MM.1S (cell line): ENCODE data around the gene DACH1.

ENCODE experiments used
- DNase-seq: peaks from one replicate; pipeline ENCODE4 v3.0.0-alpha.2; 2015
- H2AFZ ChIP-seq: fragments of 300-600 bp; sonication (generic); 2 replicates; pipeline ENCODE4 v1.6.0; 2016; ENCODE audit warnings: antibody characterized with exemption, low read length
- H3F3A ChIP-seq: fragments of 300-600 bp; sonication (generic); 2 replicates; pipeline ENCODE4 v1.6.1; 2016; ENCODE audit warnings: mild to moderate bottlenecking, antibody characterized with exemption, low read length, moderate library complexity, mixed read lengths; ENCODE audit not compliant: insufficient read depth
- H3K27ac ChIP-seq: fragments of 300-600 bp; sonication (generic); 2 replicates; pipeline ENCODE4 v1.5.1; 2016; ENCODE audit warnings: mild to moderate bottlenecking, low read length
- H3K27me3 ChIP-seq: fragments of 300-600 bp; sonication (generic); replicated peaks from 2 replicates; pipeline ENCODE4 v1.6.0; 2016; ENCODE audit warnings: low read length; ENCODE audit not compliant: insufficient read depth
- H3K36me3 ChIP-seq: fragments of 300-600 bp; sonication (generic); replicated peaks from 2 replicates; pipeline ENCODE4 v1.6.1; 2016; ENCODE audit warnings: mild to moderate bottlenecking, low read length, mixed read lengths; ENCODE audit not compliant: insufficient read depth
- H3K4me1 ChIP-seq: fragments of 300-600 bp; sonication (generic); 2 replicates; pipeline ENCODE4 v1.6.1; 2016; ENCODE audit warnings: low read length, mixed read lengths
- H3K4me2 ChIP-seq: fragments of 300-600 bp; sonication (generic); 2 replicates; pipeline ENCODE4 v1.6.0; 2016; ENCODE audit warnings: low read depth, low read length
- H3K4me3 ChIP-seq: fragments of 300-600 bp; sonication (generic); 2 replicates; pipeline ENCODE4 v1.5.1; 2016; ENCODE audit warnings: low read length, mixed read lengths
- H3K79me2 ChIP-seq: fragments of 300-600 bp; sonication (generic); 2 replicates; pipeline ENCODE4 v1.6.1; 2016; ENCODE audit warnings: mixed run types, low read length, mixed read lengths
- H3K9ac ChIP-seq: fragments of 300-600 bp; sonication (generic); 2 replicates; pipeline ENCODE4 v1.6.1; 2016; ENCODE audit warnings: low read length, mixed read lengths
- H3K9me2 ChIP-seq: fragments of 300-600 bp; sonication (generic); replicated peaks from 2 replicates; pipeline ENCODE4 v1.6.1; 2016; ENCODE audit warnings: mild to moderate bottlenecking, low read length, mixed read lengths; ENCODE audit not compliant: insufficient read depth
- H3K9me3 ChIP-seq: fragments of 300-600 bp; sonication (generic); replicated peaks from 2 replicates; pipeline ENCODE4 v1.6.1; 2016; ENCODE audit warnings: mild to moderate bottlenecking, low read length, mixed read lengths; ENCODE audit not compliant: insufficient read depth
- H4K20me1 ChIP-seq: fragments of 300-600 bp; sonication (generic); 2 replicates; pipeline ENCODE4 v1.6.1; 2016; ENCODE audit warnings: mild to moderate bottlenecking, low read length, moderate library complexity, mixed read lengths; ENCODE audit not compliant: insufficient read depth
- CTCF ChIP-seq: fragments of 300-600 bp; sonication (generic); IDR thresholded peaks from 2 replicates; pipeline ENCODE4 v1.5.1; 2016; ENCODE audit warnings: antibody characterized with exemption, low read length, mixed read lengths
- EZH2 ChIP-seq: fragments of 300-600 bp; sonication (generic); optimal IDR thresholded peaks from 2 replicates; pipeline ENCODE3; 2017; ENCODE audit warnings: low read depth, mild to moderate bottlenecking, antibody characterized with exemption, low read length, mixed read lengths
- EZH2phosphoT487 ChIP-seq: fragments of 300-600 bp; sonication (generic); IDR thresholded peaks from 2 replicates; pipeline ENCODE4 v1.6.1; 2018; ENCODE audit warnings: antibody characterized with exemption, low read length

The DACH1 gene

GRCh38 chr13:71593566-71593965, 273.4 kb downstream of the DACH1 start:
- Histone ChIP-seq H3K9me3 (no peaks in the 10 kb centered on the region), H3K36me3 (no peaks in the 10 kb centered on the region), H3K27me3 (no peaks in the 10 kb centered on the region), H2AFZ (no peak overlapping the region), H3K9ac (no peak overlapping the region), H3K27ac (no peak overlapping the region), H3K9me2 (no peaks in the 10 kb centered on the region), H3F3A (no peaks in the 10 kb centered on the region), H3K4me3 (no peak overlapping the region), H3K4me1 (no peaks in the 10 kb centered on the region), H3K4me2 (no peak overlapping the region), H4K20me1 (no peaks in the 10 kb centered on the region), H3K79me2 (no peaks in the 10 kb centered on the region)
- no peak for DNase-seq
- no peak for TF ChIP-seq EZH2

- Histone ChIP-seq H3K4me1 (no peaks in the 10 kb centered on the region), H3K4me2 (no peak overlapping the region), H3K4me3 (no peak overlapping the region), H2AFZ (no peak overlapping the region), H3K27me3 (no peaks in the 10 kb centered on the region), H3K9me2 (no peaks in the 10 kb centered on the region), H3F3A (no peaks in the 10 kb centered on the region), H3K27ac (no peak overlapping the region), H3K9me3 (no peaks in the 10 kb centered on the region), H3K9ac (no peak overlapping the region), H4K20me1 (no peaks in the 10 kb centered on the region), H3K36me3 (no peaks in the 10 kb centered on the region), H3K79me2 (no peaks in the 10 kb centered on the region)
- TF ChIP-seq EZH2 (no peak), CTCF (no peak), EZH2phosphoT487 (no peak)
- DNase-seq = no peak
Measured at GRCh38 chr13:71591374-71591773, 275.6 kb downstream of the DACH1 start.

GRCh38 chr13:71590654-71591148, 276.3 kb downstream of the DACH1 start:
- no peaks in the 10 kb centered on the region for H3K9me2 ChIP-seq
- no peak overlapping the region for H3K9ac ChIP-seq
- no peak for TF ChIP-seq CTCF
- TF ChIP-seq EZH2phosphoT487 = no peak
- no peak for TF ChIP-seq EZH2
- H4K20me1 ChIP-seq = no peaks in the 10 kb centered on the region
- H3F3A ChIP-seq = no peaks in the 10 kb centered on the region
- no peak overlapping the region for H3K4me3 ChIP-seq
- no peaks in the 10 kb centered on the region for H3K27me3 ChIP-seq
- H3K4me2 ChIP-seq = no peak overlapping the region
- no peaks in the 10 kb centered on the region for H3K9me3 ChIP-seq
- no peaks in the 10 kb centered on the region for H3K79me2 ChIP-seq
- H3K27ac ChIP-seq = no peak overlapping the region
- H3K4me1 ChIP-seq = no peaks in the 10 kb centered on the region
- H2AFZ ChIP-seq = no peak overlapping the region
- H3K36me3 ChIP-seq = no peaks in the 10 kb centered on the region
- no peak for DNase-seq

GRCh38 chr13:71589032-71589431, 278.0 kb downstream of the DACH1 start:
- no peak overlapping the region for H3K27ac ChIP-seq
- no peaks in the 10 kb centered on the region for H3K9me2 ChIP-seq
- H3F3A ChIP-seq = no peaks in the 10 kb centered on the region
- no peaks in the 10 kb centered on the region for H3K9me3 ChIP-seq
- no peaks in the 10 kb centered on the region for H3K36me3 ChIP-seq
- H4K20me1 ChIP-seq = no peaks in the 10 kb centered on the region
- H2AFZ ChIP-seq = no peak overlapping the region
- H3K9ac ChIP-seq = no peak overlapping the region
- no peak overlapping the region for H3K4me2 ChIP-seq
- no peak for DNase-seq
- no peak for TF ChIP-seq EZH2phosphoT487
- no peak for TF ChIP-seq EZH2
- TF ChIP-seq CTCF = no peak
- no peaks in the 10 kb centered on the region for H3K27me3 ChIP-seq
- H3K79me2 ChIP-seq = no peaks in the 10 kb centered on the region
- H3K4me1 ChIP-seq = no peaks in the 10 kb centered on the region
- no peak overlapping the region for H3K4me3 ChIP-seq
